WI38 (cell line): ENCODE measurements around the gene MEX3A.

Experiments used
- H3K4me3 ChIP-seq: 2 replicates; pipeline ENCODE4 v1.5.1; 2011; ENCODE audit warnings: low read depth, mild to moderate bottlenecking, control low read depth, low read length
- TF ChIP-seq, protein P1 (sequence below): IDR thresholded peaks from 2 replicates; pipeline ENCODE4 v1.5.1; 2012; ENCODE audit warnings: low read depth, mild to moderate bottlenecking, control low read depth, low read length

MEX3A gene

DNA sequence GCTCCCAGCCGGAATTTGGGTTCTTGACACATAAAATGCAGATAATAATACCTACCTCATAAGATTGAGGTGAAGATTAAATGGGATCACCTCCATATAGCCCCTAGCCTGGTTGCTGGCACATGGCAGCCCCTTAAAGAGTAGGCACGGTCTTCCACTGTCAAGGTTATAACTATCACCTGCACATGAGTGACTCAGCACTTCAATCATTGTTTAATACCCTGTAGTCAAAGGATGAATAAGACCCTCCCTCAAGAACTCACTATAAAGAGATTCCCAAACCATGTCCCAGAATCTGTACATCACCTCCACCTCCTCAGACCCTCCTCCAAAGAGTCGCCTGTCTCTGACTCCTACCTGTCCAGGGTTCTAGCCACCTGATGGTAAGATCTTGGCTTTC is 25.8 kb upstream of the MEX3A start:
- no peak overlapping the region for H3K4me3 ChIP-seq
- TF ChIP-seq, protein P1, sequence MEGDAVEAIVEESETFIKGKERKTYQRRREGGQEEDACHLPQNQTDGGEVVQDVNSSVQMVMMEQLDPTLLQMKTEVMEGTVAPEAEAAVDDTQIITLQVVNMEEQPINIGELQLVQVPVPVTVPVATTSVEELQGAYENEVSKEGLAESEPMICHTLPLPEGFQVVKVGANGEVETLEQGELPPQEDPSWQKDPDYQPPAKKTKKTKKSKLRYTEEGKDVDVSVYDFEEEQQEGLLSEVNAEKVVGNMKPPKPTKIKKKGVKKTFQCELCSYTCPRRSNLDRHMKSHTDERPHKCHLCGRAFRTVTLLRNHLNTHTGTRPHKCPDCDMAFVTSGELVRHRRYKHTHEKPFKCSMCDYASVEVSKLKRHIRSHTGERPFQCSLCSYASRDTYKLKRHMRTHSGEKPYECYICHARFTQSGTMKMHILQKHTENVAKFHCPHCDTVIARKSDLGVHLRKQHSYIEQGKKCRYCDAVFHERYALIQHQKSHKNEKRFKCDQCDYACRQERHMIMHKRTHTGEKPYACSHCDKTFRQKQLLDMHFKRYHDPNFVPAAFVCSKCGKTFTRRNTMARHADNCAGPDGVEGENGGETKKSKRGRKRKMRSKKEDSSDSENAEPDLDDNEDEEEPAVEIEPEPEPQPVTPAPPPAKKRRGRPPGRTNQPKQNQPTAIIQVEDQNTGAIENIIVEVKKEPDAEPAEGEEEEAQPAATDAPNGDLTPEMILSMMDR = no peak

DNA sequence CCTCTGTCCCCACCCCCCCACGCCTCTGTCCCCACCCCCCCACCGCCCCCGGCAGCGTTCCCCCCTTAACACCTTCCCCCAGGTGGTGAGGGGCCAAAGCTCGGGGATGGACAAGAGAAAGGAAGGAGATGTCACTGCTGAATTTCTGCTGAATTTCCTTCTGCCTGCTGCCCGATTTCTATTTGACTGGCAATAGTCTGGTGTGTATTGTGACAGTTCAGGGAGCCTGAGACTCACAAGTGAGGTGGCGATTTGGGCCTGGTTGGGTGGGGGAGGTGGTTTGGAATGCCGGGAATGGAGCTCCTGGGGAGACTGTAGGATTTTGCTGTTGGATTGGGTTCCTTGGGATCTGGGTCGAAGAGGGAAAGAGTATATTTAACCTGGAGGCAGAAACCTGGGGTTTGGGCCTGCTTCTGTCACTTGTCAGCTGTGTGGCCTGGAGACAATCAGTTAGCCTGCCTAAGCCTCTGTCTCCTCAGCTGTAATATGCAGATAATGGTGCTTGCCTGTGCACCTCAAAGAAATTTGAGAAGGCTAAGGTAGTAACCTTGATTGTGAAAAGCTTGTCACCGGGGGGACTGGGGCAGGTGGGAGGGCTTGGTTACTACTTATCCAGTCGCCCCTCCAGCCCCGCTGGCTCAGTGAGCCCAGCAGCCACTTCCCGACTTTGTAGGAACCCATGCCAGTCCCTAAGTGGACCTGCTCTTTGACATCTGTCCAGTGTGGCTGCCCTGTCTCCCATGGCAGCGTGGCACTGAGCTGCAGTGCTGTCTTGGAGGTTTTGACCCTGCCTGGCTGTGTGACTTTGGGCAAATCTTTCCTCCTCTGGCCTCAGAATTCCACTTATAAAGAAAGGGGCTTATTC is 24.6 kb upstream of the MEX3A start:
- TF ChIP-seq, protein P1 = no peak
- 0 out of 2 replicates have a peak overlapping the region, but pooled peaks have one; percentile 26 for H3K4me3 ChIP-seq

DNA sequence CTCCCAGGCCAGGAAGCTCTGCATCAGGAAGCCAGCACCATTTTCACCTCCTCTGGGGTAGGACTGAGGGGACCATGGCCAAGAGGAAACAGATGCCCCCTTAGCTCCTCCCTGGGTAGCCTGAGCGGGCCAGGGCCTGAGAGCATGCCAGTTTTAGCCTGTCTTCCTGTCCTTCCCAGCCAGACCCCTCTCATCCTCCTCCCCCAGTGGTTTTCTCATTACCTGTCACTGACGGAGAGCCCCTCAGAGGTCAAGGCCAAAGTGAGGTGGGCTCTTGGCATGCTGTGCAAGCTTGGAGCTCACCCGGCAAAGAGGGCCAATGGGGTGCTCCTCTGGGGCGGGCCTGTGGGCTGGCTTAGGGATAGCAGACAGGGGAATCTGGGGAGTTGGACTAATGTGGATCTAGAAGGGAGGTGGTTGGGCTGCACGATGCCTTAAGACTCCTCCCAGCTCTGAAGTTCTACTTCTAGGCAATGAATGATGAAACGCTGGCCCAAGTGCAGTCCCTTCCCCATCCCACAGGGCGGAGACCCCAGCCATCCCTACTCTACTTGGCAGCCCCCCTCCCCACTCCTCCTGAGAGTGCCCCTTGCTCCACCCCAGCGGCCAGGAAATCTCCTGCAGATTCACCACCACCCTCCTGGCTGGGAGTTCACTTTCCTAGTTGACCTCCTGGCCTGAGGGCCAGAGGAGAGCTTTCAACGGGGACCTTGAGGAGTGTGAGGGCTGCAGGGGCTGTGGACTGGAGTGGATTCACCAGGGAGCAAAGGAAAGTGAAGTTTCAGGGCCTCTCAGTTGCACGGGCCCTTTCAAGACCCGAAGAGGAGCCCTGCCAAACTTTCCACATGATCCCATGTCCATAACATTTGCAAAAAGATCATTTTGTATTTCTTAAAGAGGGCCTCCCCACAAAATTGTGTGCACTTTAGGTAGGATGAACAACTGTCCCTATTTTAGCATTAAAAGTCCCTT is 22.9 kb upstream of the MEX3A start:
- H3K4me3 ChIP-seq = no peak overlapping the region
- TF ChIP-seq, protein P1 = no peak

DNA sequence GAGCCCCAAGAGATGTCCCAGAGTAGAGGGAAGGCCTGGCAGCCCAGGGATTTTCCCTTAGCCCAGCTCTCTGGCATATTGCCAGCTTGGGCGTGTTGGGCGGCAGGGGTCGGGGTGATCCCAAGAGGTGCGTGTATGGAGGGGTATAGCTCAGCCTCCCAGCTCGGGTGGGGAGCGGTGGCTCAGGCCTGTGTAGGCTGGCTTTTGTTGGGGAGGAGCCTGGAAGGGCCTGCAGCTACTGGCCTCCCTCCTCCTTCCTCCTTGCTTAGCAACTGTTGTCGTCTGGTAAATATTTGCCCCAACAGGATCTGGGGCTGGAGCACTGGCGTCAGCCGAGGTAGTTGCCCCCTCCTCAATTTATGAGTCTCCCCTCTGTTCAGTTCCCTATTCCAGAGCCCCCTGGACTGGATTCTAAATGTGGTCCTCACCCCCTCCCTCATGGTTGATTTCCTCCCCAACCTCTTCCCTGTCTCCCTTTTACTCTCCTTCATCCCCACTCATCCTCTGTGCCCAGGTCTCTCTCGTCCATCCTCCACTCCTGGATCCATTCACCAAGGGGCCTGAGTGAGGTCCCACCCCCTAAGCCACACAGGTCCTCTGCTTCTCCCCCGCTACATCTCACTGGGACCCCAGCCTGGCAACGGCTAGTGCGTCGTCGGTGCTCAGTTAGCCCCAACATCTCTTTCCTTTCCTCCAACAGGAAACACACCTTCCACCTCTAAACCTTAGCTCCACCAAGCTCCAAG is 22.0 kb upstream of the MEX3A start:
- no peak overlapping the region for H3K4me3 ChIP-seq
- TF ChIP-seq, protein P1 = no peak

DNA sequence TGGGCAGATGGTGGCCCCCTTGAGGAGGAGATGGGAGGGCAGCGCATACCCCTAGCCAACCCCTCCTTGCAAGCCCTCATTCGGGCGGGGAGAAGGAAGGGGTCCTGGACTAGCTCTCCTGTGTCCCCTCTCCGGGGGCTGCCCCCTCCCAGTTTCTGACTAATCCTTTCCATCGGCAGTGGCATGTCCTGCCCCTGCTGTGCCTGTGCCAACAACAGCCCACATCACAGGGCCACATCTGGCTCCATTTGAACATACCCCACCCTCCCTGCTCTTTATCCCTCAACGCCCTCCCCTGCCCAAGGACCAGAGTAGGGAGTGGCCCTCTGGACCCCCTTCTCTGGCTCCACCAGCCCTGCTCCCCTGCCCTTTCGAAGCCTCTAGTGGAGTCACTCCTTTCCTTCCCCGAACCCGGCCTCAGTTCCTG is 21.3 kb upstream of the MEX3A start:
- TF ChIP-seq, protein P1 = no peak
- no peak overlapping the region for H3K4me3 ChIP-seq

DNA sequence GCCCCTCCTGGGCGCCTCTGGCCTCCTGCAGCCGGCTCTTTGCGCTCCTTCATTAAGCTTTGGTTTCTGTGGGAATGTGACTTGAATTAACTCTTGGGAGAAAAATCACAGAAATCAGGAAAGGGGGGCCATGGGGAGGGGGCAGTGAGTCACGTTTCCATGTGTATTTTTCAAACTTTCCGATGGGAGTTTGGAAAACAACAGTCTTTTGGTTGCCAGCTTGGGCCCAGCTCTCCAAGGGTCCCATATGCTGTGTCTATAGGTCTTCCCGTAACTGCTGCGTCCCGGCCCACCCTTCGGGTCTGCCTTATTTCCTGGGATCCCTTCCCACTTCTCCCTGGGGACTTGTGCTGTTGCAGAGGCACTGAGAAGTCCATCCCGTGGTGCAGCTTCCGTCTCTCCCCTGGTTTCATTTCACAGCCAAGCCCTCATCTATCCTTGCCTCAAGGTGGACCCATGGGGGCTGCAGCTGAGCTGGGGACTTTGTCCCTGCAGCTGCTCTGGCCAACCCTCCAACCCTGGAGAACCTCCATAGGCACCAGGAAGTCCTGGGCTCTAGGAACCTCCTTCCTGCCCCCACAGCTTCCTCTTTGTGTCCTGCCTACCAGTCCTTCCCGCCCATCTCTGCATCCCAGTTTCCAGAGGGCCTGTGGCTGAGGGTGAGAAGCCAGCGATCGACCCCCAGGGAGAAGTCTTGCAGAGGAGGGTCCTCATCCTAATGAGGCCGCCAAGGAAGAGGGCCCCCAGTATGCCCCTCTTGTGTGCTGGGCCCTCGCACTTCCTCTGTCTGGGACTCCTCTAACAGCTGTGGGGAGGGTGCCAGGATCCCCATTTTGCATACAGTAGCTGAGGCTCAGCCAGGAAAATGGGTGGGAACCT is 20.6 kb upstream of the MEX3A start:
- TF ChIP-seq, protein P1 = no peak

More for the DNA sequence above, 20.6 kb upstream of the MEX3A start:
- no peak overlapping the region for H3K4me3 ChIP-seq
